PC-3 (cell line): ENCODE measurements around the gene ALG9. TPM values are rescaled to one million over a fixed set of nuclear protein-coding genes. Genes with fewer than 3 reads are reported as not detected.

Source experiments
- ATAC-seq: fragments of 200-7000 bp; cut with Tn5 transposase; 2 replicates; pipeline ENCODE4 v1.9.1; 2020; ENCODE audit warnings: mild to moderate bottlenecking, moderate library complexity
- BruUV-seq: library from RNA; stranded (reverse); fragments of 400-500 nt; replicated peaks from 2 replicates; lab custom pipeline; 2021; lab: Mats Ljungman, UMichigan
- CTCF ChIA-PET: fragments of 300-600 bp; sonication (Branson Sonifier 250); formaldehyde crosslinking; loops from one replicate; lab custom pipeline; 2022; ENCODE audit warnings: antibody characterized with exemption; lab: Charles Lee
- POLR2A ChIA-PET: fragments of 300-600 bp; sonication (Branson Sonifier 250); formaldehyde crosslinking; loops from one replicate; lab custom pipeline; 2022; ENCODE audit warnings: antibody characterized with exemption; ENCODE audit not compliant: unreplicated experiment; lab: Charles Lee
- DNase-seq: peaks from one replicate; pipeline ENCODE4 v3.0.0-alpha.2; 2015
- H2AFZ ChIP-seq: fragments of 300-600 bp; sonication (generic); 2 replicates; pipeline ENCODE4 v1.6.0; 2016; ENCODE audit warnings: antibody characterized with exemption, low read length
- H3F3A ChIP-seq: fragments of 300-600 bp; sonication (generic); one replicate; pipeline ENCODE4 v1.6.0; 2017; ENCODE audit warnings: antibody characterized with exemption, low read length, control low read depth, mild to moderate bottlenecking; ENCODE audit not compliant: unreplicated experiment
- H3K27ac ChIP-seq: fragments of 300-600 bp; sonication (generic); 2 replicates; pipeline ENCODE4 v1.5.1; 2016; ENCODE audit warnings: mild to moderate bottlenecking, low read length
- H3K27me3 ChIP-seq: fragments of 300-600 bp; sonication (generic); 2 replicates; pipeline ENCODE4 v1.6.1; 2016; ENCODE audit warnings: low read length, mixed read lengths
- H3K36me3 ChIP-seq: fragments of 300-600 bp; sonication (generic); 2 replicates; pipeline ENCODE4 v1.6.1; 2016; ENCODE audit warnings: low read depth, mixed run types, low read length, mixed read lengths
- H3K4me1 ChIP-seq: fragments of 300-600 bp; sonication (generic); 2 replicates; pipeline ENCODE4 v1.5.1; 2016; ENCODE audit warnings: low read length; ENCODE audit not compliant: insufficient read depth
- H3K4me2 ChIP-seq: fragments of 300-600 bp; sonication (generic); 2 replicates; pipeline ENCODE4 v1.6.0; 2016; ENCODE audit warnings: low read length
- H3K4me3 ChIP-seq: fragments of 300-600 bp; sonication (generic); 2 replicates; pipeline ENCODE4 v1.5.1; 2016; ENCODE audit warnings: mild to moderate bottlenecking, low read length, mixed read lengths
- H3K79me2 ChIP-seq: fragments of 300-600 bp; sonication (generic); 2 replicates; pipeline ENCODE4 v1.6.1; 2017; ENCODE audit warnings: low read length, mixed read lengths
- H3K9ac ChIP-seq: fragments of 300-600 bp; sonication (generic); 2 replicates; pipeline ENCODE4 v1.6.0; 2016; ENCODE audit warnings: mild to moderate bottlenecking, low read length
- H3K9me2 ChIP-seq: fragments of 300-600 bp; sonication (generic); replicated peaks from 2 replicates; pipeline ENCODE4 v1.6.1; 2016; ENCODE audit warnings: mixed run types, low read length, mixed read lengths
- H3K9me3 ChIP-seq: fragments of 300-600 bp; sonication (generic); 2 replicates; pipeline ENCODE4 v1.6.1; 2016; ENCODE audit warnings: low read length, mixed read lengths
- H4K20me1 ChIP-seq: fragments of 300-600 bp; sonication (generic); 2 replicates; pipeline ENCODE4 v1.6.1; 2016; ENCODE audit warnings: low read length, mixed read lengths
- EZH2 ChIP-seq: fragments of 300-600 bp; sonication (generic); IDR thresholded peaks from one replicate; pipeline ENCODE4 v1.6.1; 2017; ENCODE audit warnings: antibody characterized with exemption, mild to moderate bottlenecking, low read length; ENCODE audit not compliant: unreplicated experiment
- EZH2phosphoT487 ChIP-seq: fragments of 300-600 bp; sonication (generic); IDR thresholded peaks from 2 replicates; pipeline ENCODE4 v1.6.1; 2018; ENCODE audit warnings: mild to moderate bottlenecking, antibody characterized with exemption, low read length, borderline replicate concordance
- intact Hi-C: fragments of 100-400 bp; cut with micrococcal nuclease; formaldehyde crosslinking; loops from 2 replicates; pipeline ENCODE4 v1.9.0; 2023
- total RNA-seq: library from RNA; depleted of rRNA; stranded (reverse); fragments of >200 nt; gene quantifications from 2 replicates; pipeline ENCODE4 v1.2.3, GENCODE V29; 2014
- TF ChIP-seq, protein P1 (sequence below): fragments of 300-600 bp; sonication (generic); conservative IDR thresholded peaks from 2 replicates; pipeline ENCODE4 v1.5.1; 2017; ENCODE audit warnings: antibody characterized with exemption, low read depth, mild to moderate bottlenecking, low read length

The ALG9 gene
- total RNA-seq, 1 experiment from 2014 or later = 34.3 TPM

GRCh38 chr11:111870113-111870512 is 1.3 kb downstream of the ALG9 start:
- no peak for ATAC-seq
- Histone ChIP-seq H3K4me2 (peak overlapping the region; percentile 95), H3K9ac (peak overlapping the region; percentile 91; the same call in 1 of the 2 replicates), H3K9me3 (no peaks in the 10 kb centered on the region), H3K9me2 (no peaks in the 10 kb centered on the region), H3F3A (no peaks in the 10 kb centered on the region), H3K36me3 (peaks cover 20% of the 10 kb centered on the region; the same call in 1 of the 2 replicates), H3K4me3 (peak overlapping the region; percentile 91), H3K27me3 (no peaks in the 10 kb centered on the region), H2AFZ (no peak overlapping the region), H3K4me1 (peaks cover 17% of the 10 kb centered on the region), H3K27ac (no peak overlapping the region), H4K20me1 (no peaks in the 10 kb centered on the region), H3K79me2 (peaks cover 13% of the 10 kb centered on the region; the same call in 1 of the 2 replicates)
- TF ChIP-seq EZH2phosphoT487 = no peak
- TF ChIP-seq, protein P1, sequence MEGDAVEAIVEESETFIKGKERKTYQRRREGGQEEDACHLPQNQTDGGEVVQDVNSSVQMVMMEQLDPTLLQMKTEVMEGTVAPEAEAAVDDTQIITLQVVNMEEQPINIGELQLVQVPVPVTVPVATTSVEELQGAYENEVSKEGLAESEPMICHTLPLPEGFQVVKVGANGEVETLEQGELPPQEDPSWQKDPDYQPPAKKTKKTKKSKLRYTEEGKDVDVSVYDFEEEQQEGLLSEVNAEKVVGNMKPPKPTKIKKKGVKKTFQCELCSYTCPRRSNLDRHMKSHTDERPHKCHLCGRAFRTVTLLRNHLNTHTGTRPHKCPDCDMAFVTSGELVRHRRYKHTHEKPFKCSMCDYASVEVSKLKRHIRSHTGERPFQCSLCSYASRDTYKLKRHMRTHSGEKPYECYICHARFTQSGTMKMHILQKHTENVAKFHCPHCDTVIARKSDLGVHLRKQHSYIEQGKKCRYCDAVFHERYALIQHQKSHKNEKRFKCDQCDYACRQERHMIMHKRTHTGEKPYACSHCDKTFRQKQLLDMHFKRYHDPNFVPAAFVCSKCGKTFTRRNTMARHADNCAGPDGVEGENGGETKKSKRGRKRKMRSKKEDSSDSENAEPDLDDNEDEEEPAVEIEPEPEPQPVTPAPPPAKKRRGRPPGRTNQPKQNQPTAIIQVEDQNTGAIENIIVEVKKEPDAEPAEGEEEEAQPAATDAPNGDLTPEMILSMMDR = no peak
- TF ChIP-seq EZH2 = no peak
- POLR2A ChIA-PET = interaction anchor here (1.1 to 1.4 kb wide), 2 partner anchors 57 to 112 kb away, joined by 5 to 7 read pairs; no protein-coding TSS in a partner anchor
- intact Hi-C loops = no loop called here
- CTCF ChIA-PET = interaction anchor here (0.5 to 1.6 kb wide), 6 partner anchors 11 to 106 kb away, joined by 5 to 13 read pairs (median 6); no protein-coding TSS in a partner anchor
- no peak for DNase-seq
- BruUV-seq = no TSS peak

DNA sequence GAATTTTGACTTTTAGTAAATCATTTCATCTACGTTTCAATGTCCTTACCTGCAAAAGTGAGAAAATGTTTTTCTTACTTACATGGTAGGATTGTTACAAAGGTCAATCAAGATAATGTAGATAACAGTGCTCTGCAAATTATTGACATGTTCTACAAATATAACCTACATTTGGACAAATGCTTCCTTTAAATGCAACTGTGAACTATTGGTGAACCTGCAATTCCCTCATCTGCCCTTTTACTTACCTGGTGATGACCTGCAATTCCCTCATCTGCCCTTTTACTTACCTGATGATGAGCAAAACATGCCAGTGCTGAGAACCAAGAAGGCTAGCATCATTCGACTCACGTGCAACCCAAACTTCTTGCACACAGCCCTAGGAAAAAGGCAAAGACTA is 11.1 kb downstream of the ALG9 start:
- Histone ChIP-seq H3K9me3 (no peaks in the 10 kb centered on the region), H3K27ac (no peak overlapping the region), H3K79me2 (no peaks in the 10 kb centered on the region), H3K27me3 (no peaks in the 10 kb centered on the region), H3K9me2 (no peaks in the 10 kb centered on the region), H3K4me2 (no peak overlapping the region), H3K36me3 (peaks cover 26% of the 10 kb centered on the region), H3F3A (no peaks in the 10 kb centered on the region), H3K4me1 (no peaks in the 10 kb centered on the region), H3K9ac (no peak overlapping the region), H2AFZ (no peak overlapping the region), H4K20me1 (no peaks in the 10 kb centered on the region), H3K4me3 (no peak overlapping the region)
- DNase-seq (no peak), ATAC-seq (no peak)
- CTCF ChIA-PET = no interaction called here
- POLR2A ChIA-PET = no interaction called here
- intact Hi-C loops = no loop called here
- no TSS peak for BruUV-seq
- no peak for TF ChIP-seq EZH2
- TF ChIP-seq, protein P1 = no peak
- no peak for TF ChIP-seq EZH2phosphoT487

GRCh38 chr11:111855506-111855905 is 15.9 kb downstream of the ALG9 start:
- BruUV-seq = no TSS peak
- Histone ChIP-seq H3K9me3 (no peaks in the 10 kb centered on the region), H2AFZ (no peak overlapping the region), H3K27me3 (no peaks in the 10 kb centered on the region), H3K36me3 (peaks cover 27% of the 10 kb centered on the region), H3K4me3 (no peak overlapping the region), H3K9ac (no peak overlapping the region), H3K4me1 (no peaks in the 10 kb centered on the region), H3K9me2 (no peaks in the 10 kb centered on the region), H3K4me2 (no peak overlapping the region), H3K79me2 (no peaks in the 10 kb centered on the region), H4K20me1 (no peaks in the 10 kb centered on the region), H3F3A (no peaks in the 10 kb centered on the region), H3K27ac (no peak overlapping the region)
- TF ChIP-seq, protein P1 = no peak
- TF ChIP-seq EZH2phosphoT487 (no peak), EZH2 (no peak)
- ChIA-PET CTCF (no interaction called here), POLR2A (interaction anchor here (0.7 kb wide), 1 partner anchor 693 kb away, joined by 3 read pairs; no protein-coding TSS in a partner anchor)
- ATAC-seq (no peak), DNase-seq (no peak)
- intact Hi-C loops = no loop called here
